VCaP (cell line): ENCODE results near the gene ZFP92.
"Not testable (repeated sequence)": the region's sequence is repeated elsewhere in the genome, so short reads cannot be mapped to it uniquely, and the experiment has no call there.

Experiments
- H3K27ac ChIP-seq: fragments of 450-650 bp; 2 replicates; pipeline ENCODE4 v1.5.1; 2017
- TF ChIP-seq, protein P1 (sequence below): fragments of 450-650 bp; conservative IDR thresholded peaks from 2 replicates; pipeline ENCODE4 v1.5.1; 2017; ENCODE audit warnings: mild to moderate bottlenecking, moderate library complexity

The ZFP92 gene

DNA sequence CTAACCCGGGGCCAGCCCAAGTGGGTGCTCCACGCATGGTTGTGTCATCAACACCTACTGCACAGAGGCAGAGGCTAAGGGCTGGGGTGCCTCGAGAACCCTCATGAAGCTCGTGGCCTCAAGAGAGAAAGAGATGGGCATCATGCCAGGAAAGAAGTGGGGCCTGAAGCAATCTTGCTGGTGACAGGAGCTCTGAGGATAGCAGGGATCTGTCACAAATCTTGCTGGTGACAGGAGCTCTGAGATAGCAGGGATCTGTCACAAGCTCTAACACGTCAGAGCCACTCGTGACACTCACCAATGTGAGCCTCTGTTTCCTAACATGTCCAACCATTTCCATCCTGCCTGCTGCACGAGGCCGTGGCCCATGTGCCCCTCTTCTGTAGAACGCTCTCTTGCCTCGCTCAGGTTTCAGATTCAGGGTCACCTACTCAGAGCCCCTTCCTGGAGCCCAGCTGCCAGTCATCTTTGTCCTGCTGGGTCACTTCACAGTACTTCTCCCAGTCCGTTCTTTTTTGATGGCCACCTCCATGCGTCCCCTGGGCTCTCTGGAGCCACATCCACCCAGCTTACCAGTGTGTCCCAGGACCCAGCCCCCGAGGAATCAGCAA is 31.2 kb upstream of the ZFP92 start:
- H3K27ac ChIP-seq, result peak overlapping the region; percentile 78; the same call in 1 of the 2 replicates
- TF ChIP-seq, protein P1, sequence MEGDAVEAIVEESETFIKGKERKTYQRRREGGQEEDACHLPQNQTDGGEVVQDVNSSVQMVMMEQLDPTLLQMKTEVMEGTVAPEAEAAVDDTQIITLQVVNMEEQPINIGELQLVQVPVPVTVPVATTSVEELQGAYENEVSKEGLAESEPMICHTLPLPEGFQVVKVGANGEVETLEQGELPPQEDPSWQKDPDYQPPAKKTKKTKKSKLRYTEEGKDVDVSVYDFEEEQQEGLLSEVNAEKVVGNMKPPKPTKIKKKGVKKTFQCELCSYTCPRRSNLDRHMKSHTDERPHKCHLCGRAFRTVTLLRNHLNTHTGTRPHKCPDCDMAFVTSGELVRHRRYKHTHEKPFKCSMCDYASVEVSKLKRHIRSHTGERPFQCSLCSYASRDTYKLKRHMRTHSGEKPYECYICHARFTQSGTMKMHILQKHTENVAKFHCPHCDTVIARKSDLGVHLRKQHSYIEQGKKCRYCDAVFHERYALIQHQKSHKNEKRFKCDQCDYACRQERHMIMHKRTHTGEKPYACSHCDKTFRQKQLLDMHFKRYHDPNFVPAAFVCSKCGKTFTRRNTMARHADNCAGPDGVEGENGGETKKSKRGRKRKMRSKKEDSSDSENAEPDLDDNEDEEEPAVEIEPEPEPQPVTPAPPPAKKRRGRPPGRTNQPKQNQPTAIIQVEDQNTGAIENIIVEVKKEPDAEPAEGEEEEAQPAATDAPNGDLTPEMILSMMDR, result no peak

DNA sequence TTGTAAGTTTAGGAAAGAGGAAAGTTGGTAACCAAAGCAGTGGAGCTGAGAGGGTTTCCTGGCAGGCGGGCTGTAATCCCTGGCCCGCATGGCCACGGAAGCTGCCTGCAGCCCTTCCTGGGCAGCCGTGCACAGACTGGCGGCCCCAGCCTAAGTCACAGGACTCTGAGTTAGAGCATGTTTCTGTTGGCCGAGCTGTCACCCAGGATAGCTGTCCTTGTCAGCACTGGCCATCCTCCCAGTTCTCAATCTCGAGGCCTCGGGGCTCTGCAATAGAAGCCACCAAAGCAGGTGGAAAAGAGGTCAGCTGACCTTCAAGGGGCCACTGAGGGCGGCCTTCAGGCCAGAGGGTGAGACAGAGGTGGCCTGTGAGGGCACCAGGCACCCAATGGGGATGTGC is 30.6 kb upstream of the ZFP92 start:
- H3K27ac ChIP-seq, result peak overlapping the region; percentile 78
- TF ChIP-seq, protein P1, result no peak

DNA sequence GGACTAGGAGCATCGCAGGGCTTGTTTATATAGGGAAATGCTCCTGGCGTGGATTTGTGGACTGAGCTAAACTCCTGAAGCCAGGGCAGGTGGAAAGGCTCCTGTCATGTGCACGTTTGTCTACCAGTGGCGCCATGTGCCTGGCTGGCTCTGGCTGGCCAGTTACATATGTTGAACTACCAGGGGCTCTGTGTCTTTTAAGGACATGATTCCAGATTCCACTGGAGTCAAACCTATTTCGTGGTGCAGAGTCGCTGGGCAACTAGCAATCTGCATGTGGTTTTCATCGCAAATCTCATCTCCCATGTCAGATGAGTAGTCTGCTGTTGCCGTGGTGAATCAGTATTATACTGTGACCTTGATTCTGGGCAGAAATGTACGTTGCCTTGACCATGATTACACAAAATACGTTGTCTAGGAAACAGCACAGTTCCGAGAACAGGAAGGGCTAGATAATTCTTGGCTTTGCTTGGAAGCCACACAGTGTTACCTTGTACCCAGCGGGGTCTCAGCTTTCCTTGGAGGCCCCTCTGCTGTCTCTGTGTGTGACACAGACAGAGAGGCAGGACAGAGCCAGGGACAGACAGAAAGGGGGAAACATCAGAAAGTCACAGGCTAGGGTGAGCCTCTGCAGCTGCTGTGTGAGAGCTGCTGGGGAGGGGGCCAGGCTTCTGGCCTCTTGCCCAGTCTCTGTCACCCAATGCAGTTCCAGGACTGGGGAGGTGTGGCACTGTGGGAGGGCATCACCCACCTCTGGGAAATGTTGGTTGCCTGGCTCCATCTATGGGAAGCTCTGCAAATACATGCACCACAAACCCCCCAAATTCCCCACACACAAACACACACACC is 29.4 kb upstream of the ZFP92 start:
- TF ChIP-seq, protein P1, result peak; percentile 49

DNA sequence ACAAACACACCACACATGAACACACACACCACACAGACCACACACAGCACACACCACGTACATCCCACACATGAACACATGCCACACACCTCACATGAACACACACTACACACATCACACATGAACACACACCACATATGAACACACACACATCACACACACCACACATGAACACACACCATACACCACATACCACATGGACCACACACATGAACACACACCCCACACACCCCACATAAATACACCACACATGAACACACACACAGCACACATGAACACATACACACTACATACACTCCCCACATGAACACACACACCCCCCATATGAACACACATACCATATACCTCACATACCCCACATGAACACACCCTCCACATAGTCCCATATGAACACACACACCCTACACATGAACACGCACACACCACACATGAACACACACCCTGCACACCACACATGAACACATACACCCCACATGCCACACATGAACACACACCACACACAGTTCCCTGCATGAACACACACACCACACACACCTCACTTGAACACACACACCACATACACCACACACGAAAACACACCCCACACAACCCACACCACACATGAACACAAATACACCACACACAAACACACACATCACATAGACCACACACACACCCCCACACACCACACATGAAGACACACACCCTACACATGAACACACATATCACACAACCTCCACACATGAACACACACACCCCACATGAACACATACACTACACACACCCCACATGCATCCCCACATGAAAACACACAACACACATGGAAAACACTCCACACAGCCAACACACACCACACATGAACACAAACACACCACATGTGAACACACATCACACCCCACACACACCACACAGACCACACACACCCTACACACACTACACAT is 28.4 kb upstream of the ZFP92 start:
- H3K27ac ChIP-seq, result no peak overlapping the region

More for the DNA sequence above, 29.4 kb upstream of the ZFP92 start:
- peak overlapping the region; percentile 78 for H3K27ac ChIP-seq

DNA sequence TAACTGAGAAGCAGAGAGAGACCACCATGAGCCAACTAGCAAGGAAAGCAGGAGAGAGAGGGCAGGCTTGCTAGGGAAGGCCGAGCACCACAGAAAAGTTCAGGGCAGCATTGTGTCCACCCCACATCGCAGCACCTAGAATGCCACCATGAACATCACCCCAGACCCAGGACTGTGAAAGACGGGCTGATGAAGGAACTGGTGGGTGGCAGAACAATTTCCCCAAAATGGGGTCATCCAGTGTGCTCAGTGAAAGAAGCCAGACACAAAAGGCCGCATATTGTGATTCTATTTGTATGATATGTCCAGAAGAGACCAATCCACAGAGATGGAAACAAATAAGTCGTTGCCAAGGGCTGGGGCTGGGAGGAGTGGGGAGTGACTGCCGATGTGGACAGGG is 26.9 kb upstream of the ZFP92 start:
- TF ChIP-seq, protein P1, result no peak
- H3K27ac ChIP-seq, result no peak overlapping the region

More for the DNA sequence above, 28.4 kb upstream of the ZFP92 start:
- TF ChIP-seq, protein P1, result no peak

DNA sequence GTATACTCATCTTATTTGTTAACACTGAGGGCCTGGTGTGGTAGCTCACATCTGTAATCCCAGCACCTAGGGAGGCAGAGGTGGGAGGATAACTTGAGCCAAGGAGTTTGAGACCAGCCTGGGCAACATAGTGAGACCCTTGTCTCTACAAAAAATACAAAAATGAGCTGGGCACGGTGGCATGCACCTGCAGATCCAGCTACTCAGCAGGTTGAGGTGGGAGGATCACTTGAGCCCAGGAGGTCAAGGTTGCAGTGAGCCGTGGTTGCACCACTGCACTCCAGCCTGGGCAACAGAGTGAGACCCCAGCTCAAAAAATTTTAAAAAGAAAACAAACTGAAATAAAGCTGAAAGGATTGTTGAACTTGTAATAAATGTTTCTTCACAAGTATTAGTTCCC is 26.3 kb upstream of the ZFP92 start:
- not testable (repeated sequence) for H3K27ac ChIP-seq

DNA sequence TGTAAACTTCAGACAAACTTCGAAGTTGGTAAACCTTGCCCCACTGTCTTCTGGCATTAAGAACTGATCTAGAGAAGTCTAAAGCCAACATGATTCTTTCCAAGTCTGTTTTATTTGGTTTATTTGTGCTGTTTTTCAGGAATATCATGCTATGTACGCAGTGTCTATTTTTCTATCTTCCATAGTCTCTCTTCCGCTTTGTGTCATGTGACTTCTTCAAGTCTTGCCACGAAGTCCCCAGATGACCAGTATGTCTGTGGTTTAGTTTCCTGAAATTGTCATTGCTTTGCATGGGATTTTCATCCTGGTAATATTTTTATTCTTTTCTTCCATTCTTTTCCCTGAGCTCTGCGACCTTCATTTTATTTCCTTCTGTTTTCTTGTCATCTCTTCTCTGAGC is 25.2 kb upstream of the ZFP92 start:
- TF ChIP-seq, protein P1, result no peak
- no peak overlapping the region for H3K27ac ChIP-seq
